Mesenchymal stem cell (in vitro differentiated cells and primary cell): ENCODE data around the gene GGT7.

ENCODE experiments used
- DNase-seq: peaks from one replicate; pipeline ENCODE4 v3.0.0-alpha.2; 2013
- H2AFZ ChIP-seq: one replicate; pipeline ENCODE4 v1.6.1; 2013; ENCODE audit warnings: low read depth, mild to moderate bottlenecking, control low read depth, inconsistent platforms, low read length, moderate library complexity
- H2AK5ac ChIP-seq: 2 replicates; pipeline ENCODE4 v1.6.1; 2013; ENCODE audit warnings: low read length, moderate library complexity, mild to moderate bottlenecking, inconsistent platforms; ENCODE audit not compliant: severe bottlenecking
- H2BK120ac ChIP-seq: one replicate; pipeline ENCODE4 v1.6.1; 2013; ENCODE audit warnings: low read depth, mild to moderate bottlenecking, inconsistent platforms, low read length, moderate library complexity
- H2BK12ac ChIP-seq, 2 experiments: one replicate each; pipeline ENCODE4 v1.6.1; 2013; ENCODE audit warnings: inconsistent platforms in 2 of 2, low read length in 2 of 2, mild to moderate bottlenecking in 2 of 2, moderate library complexity in 2 of 2, control low read depth in 1 of 2
- H2BK15ac ChIP-seq: one replicate; pipeline ENCODE4 v1.6.1; 2013; ENCODE audit warnings: mild to moderate bottlenecking, low read depth, inconsistent platforms; ENCODE audit not compliant: poor library complexity, severe bottlenecking
- H2BK5ac ChIP-seq: 2 replicates; pipeline ENCODE4 v1.6.1; 2013; ENCODE audit warnings: low read depth, mild to moderate bottlenecking, low read length, control low read depth, inconsistent platforms; ENCODE audit not compliant: poor library complexity, severe bottlenecking
- H3K14ac ChIP-seq, 2 experiments: one replicate each; pipeline ENCODE4 v1.6.1; 2013; ENCODE audit warnings: inconsistent platforms in 2 of 2, low read length in 2 of 2, control low read depth in 1 of 2, mild to moderate bottlenecking in 1 of 2, moderate library complexity in 1 of 2
- H3K18ac ChIP-seq, 2 experiments: one replicate each; pipeline ENCODE4 v1.6.1; 2013; ENCODE audit warnings: inconsistent platforms in 2 of 2, low read length in 2 of 2, control low read depth in 1 of 2, low read depth in 1 of 2, mild to moderate bottlenecking in 1 of 2
- H3K23ac ChIP-seq, 2 experiments: one replicate each; pipeline ENCODE4 v1.6.1; 2013; ENCODE audit warnings: inconsistent platforms in 2 of 2, low read length in 2 of 2, mild to moderate bottlenecking in 2 of 2, moderate library complexity in 2 of 2, control low read depth in 1 of 2
- H3K27ac ChIP-seq: 2 replicates; pipeline ENCODE4 v1.5.1; 2013; ENCODE audit warnings: mild to moderate bottlenecking, moderate library complexity, low read length, control low read depth, inconsistent platforms; ENCODE audit not compliant: poor library complexity, severe bottlenecking
- H3K27me3 ChIP-seq, 2 experiments: 2 replicates each; pipeline versions ENCODE4 v1.6.1 to v1.7.0; 2013; ENCODE audit warnings: low read length in 2 of 2, mild to moderate bottlenecking in 2 of 2, moderate library complexity in 2 of 2, control low read depth in 1 of 2, inconsistent platforms in 1 of 2; ENCODE audit not compliant: control insufficient read depth in 1 of 2, insufficient read depth in 1 of 2
- H3K36me3 ChIP-seq, 2 experiments: 2 replicates each; pipeline versions ENCODE4 v1.6.1 to v1.7.0; 2013; ENCODE audit warnings: low read length in 2 of 2, control low read depth in 1 of 2, inconsistent platforms in 1 of 2, low read depth in 1 of 2, mild to moderate bottlenecking in 1 of 2; ENCODE audit not compliant: insufficient read depth in 2 of 2, control insufficient read depth in 1 of 2
- H3K4ac ChIP-seq, 2 experiments: one replicate each; pipeline ENCODE4 v1.6.1; 2013; ENCODE audit warnings: inconsistent platforms in 2 of 2, low read length in 2 of 2, mild to moderate bottlenecking in 2 of 2, moderate library complexity in 2 of 2, control low read depth in 1 of 2, low read depth in 1 of 2
- H3K4me1 ChIP-seq: 2 replicates; pipeline ENCODE4 v1.6.1; 2013; ENCODE audit warnings: low read depth, low read length, control low read depth; ENCODE audit not compliant: control insufficient read depth, insufficient read depth
- H3K4me2 ChIP-seq: 2 replicates; pipeline ENCODE4 v1.6.1; 2013; ENCODE audit warnings: low read length, mild to moderate bottlenecking, inconsistent platforms; ENCODE audit not compliant: poor library complexity, severe bottlenecking
- H3K4me3 ChIP-seq, 2 experiments: 2 replicates each; pipeline versions ENCODE4 v1.5.1 to v1.7.0; 2013; ENCODE audit warnings: low read length in 2 of 2, mild to moderate bottlenecking in 2 of 2, control low read depth in 1 of 2, low read depth in 1 of 2; ENCODE audit not compliant: insufficient read depth in 1 of 2
- H3K79me1 ChIP-seq: replicated peaks from 2 replicates; pipeline ENCODE4 v1.6.1; 2013; ENCODE audit warnings: mild to moderate bottlenecking, control low read depth, low read length, inconsistent platforms; ENCODE audit not compliant: poor library complexity, severe bottlenecking
- H3K9ac ChIP-seq: 2 replicates; pipeline ENCODE4 v1.7.0; 2013; ENCODE audit warnings: mild to moderate bottlenecking, low read length, moderate library complexity
- H3K9me3 ChIP-seq: 2 replicates; pipeline ENCODE4 v1.7.0; 2013; ENCODE audit warnings: mild to moderate bottlenecking, low read length; ENCODE audit not compliant: control insufficient read depth
- H4K8ac ChIP-seq: one replicate; pipeline ENCODE4 v1.6.1; 2013; ENCODE audit warnings: inconsistent platforms, mild to moderate bottlenecking, low read length, moderate library complexity
- H4K91ac ChIP-seq: one replicate; pipeline ENCODE4 v1.6.1; 2013; ENCODE audit warnings: mild to moderate bottlenecking, low read length, inconsistent platforms
- WGBS: methylation state at CpG from one replicate; pipeline ENCODE4 v1.1.7; 2013; ENCODE audit warnings: mixed read lengths; 5-methylcytosine and 5-hydroxymethylcytosine counted together

The GGT7 gene

DNA sequence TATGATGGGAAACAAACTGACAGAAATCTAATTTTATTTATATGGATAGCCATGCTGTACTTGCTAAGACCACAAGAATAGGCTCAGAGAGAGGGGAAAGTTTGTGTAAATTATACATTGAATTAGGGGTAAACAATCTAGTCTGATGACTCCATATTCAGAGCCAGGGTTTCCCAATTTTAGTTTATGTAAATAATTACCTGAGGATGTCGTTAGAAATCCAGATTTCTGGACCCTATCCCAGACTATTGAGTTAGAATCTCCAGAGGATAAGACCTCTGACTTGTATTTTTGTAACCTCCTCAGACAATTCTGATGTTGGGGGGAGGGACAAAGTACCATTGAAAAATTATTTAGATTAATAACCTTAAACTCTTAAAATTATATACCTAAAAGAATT lies 22.1 kb upstream of the GGT7 start:
- Histone ChIP-seq H3K27ac (no peak overlapping the region), H3K4me3 (no peak overlapping the region), H3K4me1 (no peaks in the 10 kb centered on the region), H3K9me3 (no peaks in the 10 kb centered on the region), H3K14ac (no peak overlapping the region), H2BK15ac (no peak overlapping the region), H3K36me3 (peaks cover 0 to 2% of the 10 kb centered on the region in 2 experiments), H4K91ac (no peak overlapping the region), H2BK120ac (no peak overlapping the region), H4K8ac (no peak overlapping the region), H2BK5ac (no peak overlapping the region), H3K18ac (no peak overlapping the region), H3K4ac (no peak overlapping the region), H3K27me3 (no peaks in the 10 kb centered on the region), H2BK12ac (no peak overlapping the region), H3K79me1 (peaks cover 10% of the 10 kb centered on the region), H3K23ac (no peak overlapping the region), H3K9ac (no peak overlapping the region), H3K4me2 (no peak overlapping the region), H2AK5ac (no peak overlapping the region), H2AFZ (no peak overlapping the region)
- no CpG with 5 or more reads among the region's 1 CpG for WGBS
- no peak for DNase-seq

DNA sequence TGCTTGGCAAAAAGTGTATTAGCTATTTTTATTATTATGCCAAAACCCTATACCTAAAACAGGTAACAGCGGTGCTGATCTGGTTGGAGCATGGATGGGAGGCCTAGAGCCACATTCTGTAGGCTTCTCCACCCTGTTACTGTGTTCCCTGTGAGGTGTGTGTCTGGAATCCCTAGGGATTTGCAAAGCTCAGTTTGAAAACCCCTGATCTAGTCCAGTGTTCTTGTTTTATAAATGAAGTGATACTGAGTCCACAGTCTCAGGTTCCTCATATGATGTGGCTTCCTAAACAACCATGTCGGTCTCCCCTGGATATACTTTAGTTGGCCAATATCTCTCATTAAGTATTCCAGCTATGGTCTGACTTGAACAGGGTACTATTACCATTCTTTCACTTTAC lies 20.0 kb upstream of the GGT7 start:
- Histone ChIP-seq H3K27ac (no peak overlapping the region), H3K23ac (no peak overlapping the region), H3K4me2 (no peak overlapping the region), H2BK15ac (no peak overlapping the region), H3K14ac (no peak overlapping the region), H3K9ac (no peak overlapping the region), H3K4me1 (no peaks in the 10 kb centered on the region), H3K79me1 (peaks cover 11% of the 10 kb centered on the region), H2AFZ (no peak overlapping the region), H3K4ac (no peak overlapping the region), H4K8ac (no peak overlapping the region), H2BK5ac (no peak overlapping the region), H3K9me3 (no peaks in the 10 kb centered on the region), H2BK12ac (no peak overlapping the region), H3K27me3 (no peaks in the 10 kb centered on the region), H3K4me3 (no peak overlapping the region), H3K36me3 (peaks cover 0 to 9% of the 10 kb centered on the region in 2 experiments), H3K18ac (no peak overlapping the region), H4K91ac (no peak overlapping the region), H2AK5ac (no peak overlapping the region), H2BK120ac (no peak overlapping the region)
- DNase-seq = no peak
- WGBS = 92% methylated on average over 1 of the region's 2 CpGs

GRCh38 chr20:34891166-34892062 lies 18.8 kb upstream of the GGT7 start:
- no peak overlapping the region for H2AFZ ChIP-seq
- no peak overlapping the region for H4K8ac ChIP-seq
- H3K4me2 ChIP-seq = no peak overlapping the region
- no peaks in the 10 kb centered on the region for H3K27me3 ChIP-seq
- peaks cover 0 to 14% of the 10 kb centered on the region in 2 experiments for H3K36me3 ChIP-seq
- H3K4me3 ChIP-seq = peak overlapping the region in 1 of 2 experiments; percentile 23
- H2AK5ac ChIP-seq = no peak overlapping the region
- no peak overlapping the region for H2BK120ac ChIP-seq
- no peak overlapping the region for H3K14ac ChIP-seq
- no peaks in the 10 kb centered on the region for H3K4me1 ChIP-seq
- no peak overlapping the region for H2BK5ac ChIP-seq
- no peak overlapping the region for H2BK12ac ChIP-seq
- H3K27ac ChIP-seq = no peak overlapping the region
- 100% methylated on average over 1 of the region's 2 CpGs for WGBS
- no peak overlapping the region for H3K23ac ChIP-seq
- peaks cover 11% of the 10 kb centered on the region for H3K79me1 ChIP-seq
- H4K91ac ChIP-seq = no peak overlapping the region
- no peak overlapping the region for H3K9ac ChIP-seq
- peak; percentile 53 for DNase-seq
- no peaks in the 10 kb centered on the region for H3K9me3 ChIP-seq
- no peak overlapping the region for H3K18ac ChIP-seq
- H2BK15ac ChIP-seq = no peak overlapping the region
- no peak overlapping the region for H3K4ac ChIP-seq

DNA sequence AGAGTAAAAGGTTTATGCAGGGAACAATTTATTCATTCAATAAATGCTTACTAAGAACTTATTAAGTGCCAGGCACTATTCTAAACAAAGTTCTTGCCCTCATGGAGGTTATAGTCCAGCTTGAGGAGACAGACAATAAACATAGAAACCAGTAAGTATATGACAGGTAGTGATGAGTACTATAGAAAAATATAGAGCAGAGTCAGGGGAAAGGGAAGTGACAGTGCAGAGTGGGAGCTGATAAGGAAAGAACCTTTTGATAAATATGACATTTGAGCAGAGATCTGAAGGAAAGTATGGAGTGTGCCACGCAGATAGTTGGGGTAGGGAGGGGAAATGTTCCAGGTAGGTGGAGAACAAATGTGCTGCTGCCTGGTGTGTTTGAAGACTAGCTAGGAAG lies 15.8 kb upstream of the GGT7 start:
- H4K91ac ChIP-seq = no peak overlapping the region
- H3K9ac ChIP-seq = no peak overlapping the region
- H3K9me3 ChIP-seq = no peaks in the 10 kb centered on the region
- no peak overlapping the region for H3K27ac ChIP-seq
- H2BK5ac ChIP-seq = no peak overlapping the region
- H3K79me1 ChIP-seq = peaks cover 7% of the 10 kb centered on the region
- no peak overlapping the region for H3K14ac ChIP-seq
- no peak overlapping the region for H3K23ac ChIP-seq
- no peak overlapping the region for H2AK5ac ChIP-seq
- H3K4me2 ChIP-seq = no peak overlapping the region
- no peak overlapping the region for H4K8ac ChIP-seq
- H3K4ac ChIP-seq = no peak overlapping the region
- H2BK15ac ChIP-seq = no peak overlapping the region
- no peak overlapping the region for H3K18ac ChIP-seq
- H3K4me3 ChIP-seq = no peak overlapping the region
- no peak overlapping the region for H2BK120ac ChIP-seq
- DNase-seq = no peak
- H2AFZ ChIP-seq = no peak overlapping the region
- no peak overlapping the region for H2BK12ac ChIP-seq
- peaks cover 7 to 40% of the 10 kb centered on the region in 2 experiments for H3K36me3 ChIP-seq
- H3K27me3 ChIP-seq = no peaks in the 10 kb centered on the region
- no peaks in the 10 kb centered on the region for H3K4me1 ChIP-seq
- 96% methylated on average over 1 of the region's 1 CpG for WGBS
